ENCODE data around the gene OLIG1.

DNA sequence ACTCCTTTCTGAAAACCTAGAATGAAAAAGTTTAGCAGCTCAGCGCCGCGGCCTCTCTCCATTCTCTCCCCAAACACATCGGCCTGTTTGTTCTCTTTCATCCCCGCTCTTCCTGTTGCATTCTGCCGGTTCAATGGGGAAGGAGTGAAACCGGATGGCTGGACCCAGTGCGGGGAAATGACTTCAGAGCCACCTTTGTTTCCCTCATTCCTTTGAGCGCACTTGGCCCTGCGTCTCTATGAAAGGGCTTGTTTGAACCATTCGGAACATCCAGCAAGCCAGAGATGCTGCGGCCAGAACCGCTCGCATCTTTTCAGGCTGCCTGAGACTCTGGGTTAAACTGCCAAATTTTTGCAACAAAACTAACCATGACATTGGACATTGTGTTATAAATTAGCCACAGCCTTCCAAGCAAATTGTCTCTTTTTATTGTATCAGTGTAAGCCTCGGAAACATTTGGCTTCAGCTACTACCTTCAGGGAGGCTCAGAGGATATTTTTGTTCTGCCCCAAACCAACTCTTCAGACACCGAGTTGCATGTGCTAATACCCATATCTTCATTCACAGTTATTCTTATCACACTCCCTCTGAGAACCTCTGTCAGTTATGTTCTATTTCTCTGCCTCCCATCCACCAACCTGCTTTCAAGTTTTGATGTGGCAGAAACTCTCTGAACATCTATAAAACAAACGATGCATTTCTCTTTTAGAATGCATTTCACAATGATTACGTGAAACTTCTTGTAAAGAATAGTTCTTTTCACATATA is 5.1 kb upstream of the OLIG1 start:
- TF ChIP-seq POLR2A (IDR thresholded peaks at IDR 0.05; ENCODE audit: borderline replicate concordance, extremely low read depth, insufficient read depth, insufficient read length): no peak
- TF ChIP-seq, protein P1, sequence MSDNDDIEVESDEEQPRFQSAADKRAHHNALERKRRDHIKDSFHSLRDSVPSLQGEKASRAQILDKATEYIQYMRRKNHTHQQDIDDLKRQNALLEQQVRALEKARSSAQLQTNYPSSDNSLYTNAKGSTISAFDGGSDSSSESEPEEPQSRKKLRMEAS (IDR thresholded peaks at IDR 0.05): no peak
- no peak for TF ChIP-seq JUND (IDR thresholded peaks at IDR 0.05)
- no peak for TF ChIP-seq SRF (IDR thresholded peaks at IDR 0.05; ENCODE audit: low read depth)
- TF ChIP-seq, protein P2, sequence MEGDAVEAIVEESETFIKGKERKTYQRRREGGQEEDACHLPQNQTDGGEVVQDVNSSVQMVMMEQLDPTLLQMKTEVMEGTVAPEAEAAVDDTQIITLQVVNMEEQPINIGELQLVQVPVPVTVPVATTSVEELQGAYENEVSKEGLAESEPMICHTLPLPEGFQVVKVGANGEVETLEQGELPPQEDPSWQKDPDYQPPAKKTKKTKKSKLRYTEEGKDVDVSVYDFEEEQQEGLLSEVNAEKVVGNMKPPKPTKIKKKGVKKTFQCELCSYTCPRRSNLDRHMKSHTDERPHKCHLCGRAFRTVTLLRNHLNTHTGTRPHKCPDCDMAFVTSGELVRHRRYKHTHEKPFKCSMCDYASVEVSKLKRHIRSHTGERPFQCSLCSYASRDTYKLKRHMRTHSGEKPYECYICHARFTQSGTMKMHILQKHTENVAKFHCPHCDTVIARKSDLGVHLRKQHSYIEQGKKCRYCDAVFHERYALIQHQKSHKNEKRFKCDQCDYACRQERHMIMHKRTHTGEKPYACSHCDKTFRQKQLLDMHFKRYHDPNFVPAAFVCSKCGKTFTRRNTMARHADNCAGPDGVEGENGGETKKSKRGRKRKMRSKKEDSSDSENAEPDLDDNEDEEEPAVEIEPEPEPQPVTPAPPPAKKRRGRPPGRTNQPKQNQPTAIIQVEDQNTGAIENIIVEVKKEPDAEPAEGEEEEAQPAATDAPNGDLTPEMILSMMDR (IDR thresholded peaks at IDR 0.05 in 2 of 3, conservative IDR thresholded peaks at IDR 0.05 in 1 of 3; ENCODE audit: borderline replicate concordance in 1 of 3, insufficient read depth in 1 of 3, low read depth in 2 of 3, low read length in 2 of 3): no peak
